Activated CD4-positive, alpha-beta T cell treated with anti-CD3 and anti-CD28 coated beads, Interleukin-2, Interleukin-4, amounts not matched to agents 100 ng/mL and 50 ng/mL, durations not matched to agents 16 hours and 8 hours (primary cell): ENCODE results near the gene FKBP8.
"Not testable (repeated sequence)": the region's sequence is repeated elsewhere in the genome, so short reads cannot be mapped to it uniquely, and the experiment has no call there.

ENCODE experiments used
- DNase-seq: peaks from one replicate; pipeline ENCODE4 v3.0.0-alpha.2; 2020; ENCODE audit warnings: low spot score

FKBP8 gene

GRCh38 chr19:18542941-18543813 lies at the start of gene FKBP8:
Gene FKBP8, minus strand, starts transcription at chr19:18543573. Its CDS starts 1,603 bp downstream, at chr19:18541970.
- peak; percentile 95 for DNase-seq

GRCh38 chr19:18592732-18593131 lies 49.4 kb upstream of the FKBP8 start:
- not testable (repeated sequence) for DNase-seq

GRCh38 chr19:18591735-18592385 lies 48.5 kb upstream of the FKBP8 start:
- no peak for DNase-seq

- DNase-seq = peak; percentile 39
Observed at GRCh38 chr19:18590273-18591272, 47.2 kb upstream of the FKBP8 start.

GRCh38 chr19:18589380-18590272 lies 46.3 kb upstream of the FKBP8 start:
- peak; percentile 57 for DNase-seq

- DNase-seq = peak; percentile 88
Observed at GRCh38 chr19:18588611-18589379, 45.4 kb upstream of the FKBP8 start, which contains the start of gene REX1BD. Gene REX1BD, plus strand, starts transcription at chr19:18588798. Its CDS starts 4 bp downstream, at chr19:18588802.

- DNase-seq = no peak
Observed at GRCh38 chr19:18587962-18588610, 44.7 kb upstream of the FKBP8 start.

GRCh38 chr19:18587561-18587960 lies 44.2 kb upstream of the FKBP8 start:
- DNase-seq = no peak

GRCh38 chr19:18586306-18586705 lies 42.9 kb upstream of the FKBP8 start:
- DNase-seq = no peak

GRCh38 chr19:18580311-18580710 lies 36.9 kb upstream of the FKBP8 start:
- DNase-seq = no peak

GRCh38 chr19:18577365-18577914 lies 34.1 kb upstream of the FKBP8 start:
- DNase-seq = no peak

GRCh38 chr19:18576383-18576782 lies 33.0 kb upstream of the FKBP8 start:
- no peak for DNase-seq

- no peak for DNase-seq
Observed at GRCh38 chr19:18574691-18575291, 31.4 kb upstream of the FKBP8 start.

GRCh38 chr19:18571564-18572344 lies 28.4 kb upstream of the FKBP8 start, which contains the start of gene UBA52:
Gene UBA52, plus strand, starts transcription at chr19:18571857. Its CDS starts 1,444 bp downstream, at chr19:18573301.
- peak; percentile 99 for DNase-seq

GRCh38 chr19:18568367-18568766 lies 25.0 kb upstream of the FKBP8 start:
- no peak for DNase-seq

- DNase-seq = no peak
Observed at GRCh38 chr19:18566953-18567352, 23.6 kb upstream of the FKBP8 start.

GRCh38 chr19:18562086-18562485 lies 18.7 kb upstream of the FKBP8 start:
- DNase-seq = no peak

GRCh38 chr19:18559685-18560084 lies 16.3 kb upstream of the FKBP8 start:
- no peak for DNase-seq
